Measurements from ENCODE around the gene FREM2. TPM values are rescaled to one million over a fixed set of nuclear protein-coding genes. Genes with fewer than 3 reads are reported as not detected.

FREM2 gene
- total RNA-seq, 6 experiments from 2014 or later, result 0.18 to 2.9 (median 1.5) TPM

- DNase-seq (no peak), ATAC-seq (no peak)
- intact Hi-C loops (cut with DNase I), result no loop called here
- H3K4me3 ChIP-seq, result no peak overlapping the region
- H3K36me3 ChIP-seq, result no peaks in the 10 kb centered on the region
- no peak overlapping the region for H3K27ac ChIP-seq
- no peaks in the 10 kb centered on the region for H3K9me3 ChIP-seq
- peaks cover 0 to under 1% of the 10 kb centered on the region in 2 donors for H3K27me3 ChIP-seq
- TF ChIP-seq POLR2A (IDR thresholded peaks at IDR 0.05), result no peak
- TF ChIP-seq, protein P1, sequence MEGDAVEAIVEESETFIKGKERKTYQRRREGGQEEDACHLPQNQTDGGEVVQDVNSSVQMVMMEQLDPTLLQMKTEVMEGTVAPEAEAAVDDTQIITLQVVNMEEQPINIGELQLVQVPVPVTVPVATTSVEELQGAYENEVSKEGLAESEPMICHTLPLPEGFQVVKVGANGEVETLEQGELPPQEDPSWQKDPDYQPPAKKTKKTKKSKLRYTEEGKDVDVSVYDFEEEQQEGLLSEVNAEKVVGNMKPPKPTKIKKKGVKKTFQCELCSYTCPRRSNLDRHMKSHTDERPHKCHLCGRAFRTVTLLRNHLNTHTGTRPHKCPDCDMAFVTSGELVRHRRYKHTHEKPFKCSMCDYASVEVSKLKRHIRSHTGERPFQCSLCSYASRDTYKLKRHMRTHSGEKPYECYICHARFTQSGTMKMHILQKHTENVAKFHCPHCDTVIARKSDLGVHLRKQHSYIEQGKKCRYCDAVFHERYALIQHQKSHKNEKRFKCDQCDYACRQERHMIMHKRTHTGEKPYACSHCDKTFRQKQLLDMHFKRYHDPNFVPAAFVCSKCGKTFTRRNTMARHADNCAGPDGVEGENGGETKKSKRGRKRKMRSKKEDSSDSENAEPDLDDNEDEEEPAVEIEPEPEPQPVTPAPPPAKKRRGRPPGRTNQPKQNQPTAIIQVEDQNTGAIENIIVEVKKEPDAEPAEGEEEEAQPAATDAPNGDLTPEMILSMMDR (IDR thresholded peaks at IDR 0.05), result no peak
- WGBS (ENCODE audit: insufficient coverage, low coverage, low lambda C conversion rate, missing lambda C conversion rate), result 52% methylated on average over 6 of the region's 6 CpGs
- H3K4me1 ChIP-seq, result no peaks in the 10 kb centered on the region
Measured at GRCh38 chr13:38669234-38669964, 17.5 kb upstream of the FREM2 start.

DNA sequence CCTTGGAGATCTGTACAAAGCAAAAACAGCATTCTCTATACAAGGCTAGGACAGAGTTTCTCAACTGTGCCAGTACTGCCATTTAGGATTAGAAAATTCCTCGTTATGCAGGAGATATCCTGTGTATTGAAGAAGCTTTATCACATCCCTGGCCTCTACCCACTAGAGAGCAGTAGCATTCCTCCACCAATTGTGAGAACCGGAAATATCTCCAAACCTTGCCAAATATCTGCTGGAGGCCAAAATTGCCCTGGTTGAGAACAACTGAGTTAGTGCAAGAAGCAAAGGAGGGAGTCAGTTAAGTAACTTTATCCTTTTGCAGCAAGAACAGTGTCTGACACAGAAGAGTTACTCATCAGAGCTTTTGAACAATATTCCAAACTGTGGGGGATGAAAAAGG, 16.2 kb upstream of the FREM2 start:
- Histone ChIP-seq H3K4me1 (no peaks in the 10 kb centered on the region), H3K27me3 (no peaks in the 10 kb centered on the region), H3K4me3 (no peak overlapping the region), H3K27ac (no peak overlapping the region), H3K9me3 (no peaks in the 10 kb centered on the region), H3K36me3 (no peaks in the 10 kb centered on the region)
- 31% methylated on average over 2 of the region's 2 CpGs for WGBS (ENCODE audit: insufficient coverage, low coverage, low lambda C conversion rate, missing lambda C conversion rate)
- no peak for TF ChIP-seq POLR2A (IDR thresholded peaks at IDR 0.05)
- TF ChIP-seq, protein P1 (IDR thresholded peaks at IDR 0.05), result peak in 2 of 4 donors; percentile 7 to 18
- DNase-seq (no peak), ATAC-seq (peak in 2 of 4 donors; percentile 27 to 49)
- intact Hi-C loops (cut with DNase I), result no loop called here

DNA sequence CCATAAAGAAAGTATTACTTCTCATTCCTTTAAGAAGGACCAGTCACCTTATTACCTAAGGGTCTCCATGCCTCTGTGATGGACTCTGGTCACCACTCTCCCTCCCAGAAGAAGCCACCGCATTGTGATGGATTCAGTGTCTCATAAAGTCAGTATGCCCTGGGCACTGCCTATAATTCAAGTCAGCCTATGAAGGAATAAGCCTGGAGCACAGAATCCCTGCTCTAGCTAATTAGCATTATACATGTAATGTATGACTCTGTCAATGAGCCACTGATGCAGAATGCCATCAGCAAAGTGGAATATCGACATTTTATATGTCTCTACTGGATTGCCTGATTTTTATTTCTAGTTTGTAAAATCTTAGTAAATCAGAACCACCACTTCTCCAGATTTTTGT, 14.9 kb upstream of the FREM2 start:
- H3K4me1 ChIP-seq, result no peaks in the 10 kb centered on the region

DNA sequence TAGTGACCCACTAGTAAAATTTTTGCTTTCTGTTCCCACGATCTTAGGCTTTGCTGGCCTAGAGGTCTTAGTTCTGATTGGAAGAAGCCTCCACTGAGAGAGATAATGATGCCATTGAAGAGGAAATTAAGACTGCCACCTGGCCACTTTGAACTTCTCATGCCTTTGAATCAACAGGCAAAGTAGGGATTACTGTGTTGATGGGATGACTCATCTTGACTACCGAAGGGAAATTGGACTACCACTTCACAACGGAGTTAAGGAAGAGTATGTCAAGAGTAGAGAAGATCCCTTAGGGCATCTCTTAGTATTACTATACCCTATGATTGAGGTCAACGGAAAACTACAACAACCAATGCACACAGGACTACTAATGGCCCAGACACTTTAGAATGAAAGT, 12.7 kb upstream of the FREM2 start:
- Histone ChIP-seq H3K27me3 (no peaks in the 10 kb centered on the region), H3K27ac (no peak overlapping the region), H3K36me3 (no peaks in the 10 kb centered on the region), H3K9me3 (no peaks in the 10 kb centered on the region), H3K4me3 (no peak overlapping the region), H3K4me1 (no peaks in the 10 kb centered on the region)
- WGBS (ENCODE audit: insufficient coverage, low coverage, low lambda C conversion rate, missing lambda C conversion rate), result 51% methylated on average over 4 of the region's 4 CpGs
- DNase-seq (no peak), ATAC-seq (no peak)
- TF ChIP-seq POLR2A (IDR thresholded peaks at IDR 0.05), result no peak
- TF ChIP-seq, protein P1 (IDR thresholded peaks at IDR 0.05), result no peak
- intact Hi-C loops (cut with DNase I), result no loop called here

More for the DNA sequence above, 14.9 kb upstream of the FREM2 start:
- WGBS (ENCODE audit: insufficient coverage, low coverage, low lambda C conversion rate, missing lambda C conversion rate), result 56% methylated on average over 2 of the region's 2 CpGs
- H3K36me3 ChIP-seq, result no peaks in the 10 kb centered on the region
- H3K9me3 ChIP-seq, result no peaks in the 10 kb centered on the region
- H3K27ac ChIP-seq, result no peak overlapping the region
- no peak overlapping the region for H3K4me3 ChIP-seq
- H3K27me3 ChIP-seq, result no peaks in the 10 kb centered on the region
- intact Hi-C loops (cut with DNase I), result no loop called here
- DNase-seq, result no peak
- no peak for TF ChIP-seq POLR2A (IDR thresholded peaks at IDR 0.05)
- TF ChIP-seq, protein P1 (IDR thresholded peaks at IDR 0.05), result no peak
- ATAC-seq, result no peak
